Thyroid gland (tissue), 4 donors: Measurements from ENCODE around the gene CRY2.

Source experiments
- POLR2A ChIP-seq, 2 donors: fragments of 450-650 bp; IDR thresholded peaks; one replicate each; pipeline ENCODE4 v1.6.1; 2017; ENCODE audit warnings: antibody characterized with exemption in 2 of 2, mild to moderate bottlenecking in 2 of 2, moderate library complexity in 1 of 2
- TF ChIP-seq, protein P1 (sequence below), 6 experiments: fragments of 200-600 bp in 3 of 6; fragments of 450-650 bp in 3 of 6; sonication (generic) in 3 of 6; IDR thresholded peaks; one replicate each; pipeline ENCODE4 v1.5.1; 2016 to 2019; ENCODE audit warnings: antibody characterized with exemption in 6 of 6, mild to moderate bottlenecking in 2 of 6, inconsistent platforms in 1 of 6, moderate library complexity in 1 of 6

DNA sequence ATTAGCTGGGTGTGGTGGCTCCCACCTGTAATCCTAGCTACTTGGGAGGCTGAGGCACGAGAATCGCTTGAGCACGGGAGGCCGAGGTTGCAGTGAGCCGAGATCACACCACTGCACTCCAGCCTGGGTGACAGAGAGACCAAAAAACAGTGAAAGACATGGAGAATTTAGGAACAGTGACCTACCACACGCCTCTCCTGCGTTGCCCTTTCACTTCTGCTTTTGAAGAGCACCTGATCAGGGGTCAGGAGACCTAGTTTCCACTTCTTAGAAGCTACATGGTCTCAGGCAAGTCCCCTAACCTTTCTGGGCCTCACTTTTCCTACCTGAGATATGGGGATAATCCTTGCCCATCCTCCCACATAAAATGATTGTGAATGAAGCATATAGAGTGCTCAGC is 30.1 kb upstream of the CRY2 start:
- TF ChIP-seq, protein P1, sequence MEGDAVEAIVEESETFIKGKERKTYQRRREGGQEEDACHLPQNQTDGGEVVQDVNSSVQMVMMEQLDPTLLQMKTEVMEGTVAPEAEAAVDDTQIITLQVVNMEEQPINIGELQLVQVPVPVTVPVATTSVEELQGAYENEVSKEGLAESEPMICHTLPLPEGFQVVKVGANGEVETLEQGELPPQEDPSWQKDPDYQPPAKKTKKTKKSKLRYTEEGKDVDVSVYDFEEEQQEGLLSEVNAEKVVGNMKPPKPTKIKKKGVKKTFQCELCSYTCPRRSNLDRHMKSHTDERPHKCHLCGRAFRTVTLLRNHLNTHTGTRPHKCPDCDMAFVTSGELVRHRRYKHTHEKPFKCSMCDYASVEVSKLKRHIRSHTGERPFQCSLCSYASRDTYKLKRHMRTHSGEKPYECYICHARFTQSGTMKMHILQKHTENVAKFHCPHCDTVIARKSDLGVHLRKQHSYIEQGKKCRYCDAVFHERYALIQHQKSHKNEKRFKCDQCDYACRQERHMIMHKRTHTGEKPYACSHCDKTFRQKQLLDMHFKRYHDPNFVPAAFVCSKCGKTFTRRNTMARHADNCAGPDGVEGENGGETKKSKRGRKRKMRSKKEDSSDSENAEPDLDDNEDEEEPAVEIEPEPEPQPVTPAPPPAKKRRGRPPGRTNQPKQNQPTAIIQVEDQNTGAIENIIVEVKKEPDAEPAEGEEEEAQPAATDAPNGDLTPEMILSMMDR (IDR thresholded peaks at IDR 0.05): no peak
- no peak for TF ChIP-seq POLR2A (IDR thresholded peaks at IDR 0.05)
